T-helper 1 cell treated with Interleukin-12 subunit alpha and Interleukin-12 subunit beta and Interleukin-4 antibody, amounts not matched to agents 30 μg/mL and 1 μg/mL, for 36 hours (primary cell): Measurements from ENCODE around the gene WBP4.

ENCODE experiments used
- H3K27ac Mint-ChIP-seq: one replicate; pipeline ENCODE4 v1.8.0; 2021; ENCODE audit warnings: mild to moderate bottlenecking, mixed read lengths
- H3K27me3 Mint-ChIP-seq: one replicate; pipeline ENCODE4 v1.8.0; 2021; ENCODE audit warnings: low read depth, mixed read lengths
- H3K36me3 Mint-ChIP-seq: one replicate; pipeline ENCODE4 v1.8.0; 2021; ENCODE audit warnings: low read depth, mixed read lengths
- H3K4me1 Mint-ChIP-seq: one replicate; pipeline ENCODE4 v1.8.0; 2021; ENCODE audit warnings: low read depth, mixed read lengths
- H3K4me3 Mint-ChIP-seq: one replicate; pipeline ENCODE4 v1.8.0; 2021; ENCODE audit warnings: mild to moderate bottlenecking, moderate library complexity, mixed read lengths
- H3K9me3 Mint-ChIP-seq: one replicate; pipeline ENCODE4 v1.8.0; 2021; ENCODE audit warnings: mixed read lengths

The WBP4 gene

GRCh38 chr13:41061075-41061913 is at the start of gene WBP4:
Gene WBP4, plus strand, starts transcription at chr13:41061509. Its CDS starts 165 bp downstream, at chr13:41061674.
- no peaks in the 10 kb centered on the region for H3K27me3 Mint-ChIP-seq
- H3K27ac Mint-ChIP-seq = peak within 1 kb of the TSS; percentile 98
- H3K9me3 Mint-ChIP-seq = no peaks in the 10 kb centered on the region
- H3K4me3 Mint-ChIP-seq = peak within 1 kb of the TSS; percentile 98
- H3K36me3 Mint-ChIP-seq = peaks cover 16% of the 10 kb centered on the region
- H3K4me1 Mint-ChIP-seq = peaks cover 40% of the 10 kb centered on the region

- Mint-ChIP-seq H3K27ac (no peak overlapping the region), H3K4me3 (no peak overlapping the region), H3K4me1 (peaks cover 62% of the 10 kb centered on the region), H3K27me3 (no peaks in the 10 kb centered on the region), H3K9me3 (no peaks in the 10 kb centered on the region), H3K36me3 (peaks cover 32% of the 10 kb centered on the region)
Measured at GRCh38 chr13:41012536-41012935, 48.8 kb upstream of the WBP4 start.

GRCh38 chr13:41013835-41014234 is 47.5 kb upstream of the WBP4 start:
- H3K4me1 Mint-ChIP-seq = peaks cover 52% of the 10 kb centered on the region
- H3K4me3 Mint-ChIP-seq = peak overlapping the region; percentile 63
- peak overlapping the region; percentile 72 for H3K27ac Mint-ChIP-seq
- no peaks in the 10 kb centered on the region for H3K9me3 Mint-ChIP-seq
- no peaks in the 10 kb centered on the region for H3K27me3 Mint-ChIP-seq
- peaks cover 33% of the 10 kb centered on the region for H3K36me3 Mint-ChIP-seq

GRCh38 chr13:41015920-41016319 is 45.4 kb upstream of the WBP4 start:
- Mint-ChIP-seq H3K9me3 (no peaks in the 10 kb centered on the region), H3K27ac (peak overlapping the region; percentile 88), H3K4me1 (peaks cover 51% of the 10 kb centered on the region), H3K27me3 (no peaks in the 10 kb centered on the region), H3K4me3 (peak overlapping the region; percentile 90), H3K36me3 (peaks cover 38% of the 10 kb centered on the region)

- peaks cover 31% of the 10 kb centered on the region for H3K36me3 Mint-ChIP-seq
- peak overlapping the region; percentile 92 for H3K4me3 Mint-ChIP-seq
- peak overlapping the region; percentile 96 for H3K27ac Mint-ChIP-seq
- H3K9me3 Mint-ChIP-seq = no peaks in the 10 kb centered on the region
- peaks cover 48% of the 10 kb centered on the region for H3K4me1 Mint-ChIP-seq
- H3K27me3 Mint-ChIP-seq = no peaks in the 10 kb centered on the region
Measured at GRCh38 chr13:41017159-41017558, 44.1 kb upstream of the WBP4 start.

GRCh38 chr13:41017817-41018601 is 43.3 kb upstream of the WBP4 start:
- Mint-ChIP-seq H3K27me3 (no peaks in the 10 kb centered on the region), H3K9me3 (no peaks in the 10 kb centered on the region), H3K36me3 (peaks cover 27% of the 10 kb centered on the region), H3K27ac (peak overlapping the region; percentile 96), H3K4me3 (peak overlapping the region; percentile 92), H3K4me1 (peaks cover 45% of the 10 kb centered on the region)

- Mint-ChIP-seq H3K27me3 (no peaks in the 10 kb centered on the region), H3K27ac (peak overlapping the region; percentile 98), H3K4me3 (peak overlapping the region; percentile 92)
Measured at GRCh38 chr13:41018602-41018948, 42.7 kb upstream of the WBP4 start.

GRCh38 chr13:41019011-41019487 is 42.3 kb upstream of the WBP4 start, which contains the start of gene ELF1:
Gene ELF1, minus strand, starts transcription at chr13:41019316. Its CDS starts 37,262 bp downstream, at chr13:40982054.
- Mint-ChIP-seq H3K9me3 (no peaks in the 10 kb centered on the region), H3K4me3 (peak within 1 kb of the TSS; percentile 92), H3K27ac (peak within 1 kb of the TSS; percentile 98), H3K4me1 (peaks cover 40% of the 10 kb centered on the region), H3K27me3 (no peaks in the 10 kb centered on the region), H3K36me3 (peaks cover 21% of the 10 kb centered on the region)

More at GRCh38 chr13:41018602-41018948, 42.7 kb upstream of the WBP4 start:
- peaks cover 41% of the 10 kb centered on the region for H3K4me1 Mint-ChIP-seq
- H3K36me3 Mint-ChIP-seq = peaks cover 23% of the 10 kb centered on the region
- H3K9me3 Mint-ChIP-seq = no peaks in the 10 kb centered on the region

- no peaks in the 10 kb centered on the region for H3K9me3 Mint-ChIP-seq
- H3K4me1 Mint-ChIP-seq = peaks cover 38% of the 10 kb centered on the region
- no peak overlapping the region for H3K4me3 Mint-ChIP-seq
- no peak overlapping the region for H3K27ac Mint-ChIP-seq
- H3K36me3 Mint-ChIP-seq = peaks cover 20% of the 10 kb centered on the region
- no peaks in the 10 kb centered on the region for H3K27me3 Mint-ChIP-seq
Measured at GRCh38 chr13:41019578-41020347, 41.5 kb upstream of the WBP4 start.

GRCh38 chr13:41025518-41025917 is 35.8 kb upstream of the WBP4 start:
- H3K36me3 Mint-ChIP-seq = peaks cover 5% of the 10 kb centered on the region
- no peaks in the 10 kb centered on the region for H3K27me3 Mint-ChIP-seq
- H3K4me3 Mint-ChIP-seq = no peak overlapping the region
- peaks cover 32% of the 10 kb centered on the region for H3K4me1 Mint-ChIP-seq
- no peaks in the 10 kb centered on the region for H3K9me3 Mint-ChIP-seq
- H3K27ac Mint-ChIP-seq = no peak overlapping the region

- Mint-ChIP-seq H3K4me1 (peaks cover 29% of the 10 kb centered on the region), H3K36me3 (peaks cover 5% of the 10 kb centered on the region), H3K27me3 (no peaks in the 10 kb centered on the region), H3K4me3 (no peak overlapping the region), H3K9me3 (no peaks in the 10 kb centered on the region), H3K27ac (no peak overlapping the region)
Measured at GRCh38 chr13:41026788-41027187, 34.5 kb upstream of the WBP4 start.

GRCh38 chr13:41028051-41028450 is 33.3 kb upstream of the WBP4 start:
- H3K4me1 Mint-ChIP-seq = peaks cover 29% of the 10 kb centered on the region
- no peaks in the 10 kb centered on the region for H3K9me3 Mint-ChIP-seq
- no peaks in the 10 kb centered on the region for H3K27me3 Mint-ChIP-seq
- H3K36me3 Mint-ChIP-seq = peaks cover 5% of the 10 kb centered on the region
- H3K4me3 Mint-ChIP-seq = no peak overlapping the region
- no peak overlapping the region for H3K27ac Mint-ChIP-seq

- Mint-ChIP-seq H3K9me3 (no peaks in the 10 kb centered on the region), H3K4me3 (no peak overlapping the region), H3K27me3 (no peaks in the 10 kb centered on the region), H3K4me1 (peaks cover 24% of the 10 kb centered on the region), H3K36me3 (peaks cover 5% of the 10 kb centered on the region), H3K27ac (no peak overlapping the region)
Measured at GRCh38 chr13:41029629-41030028, 31.7 kb upstream of the WBP4 start.

- Mint-ChIP-seq H3K27ac (no peak overlapping the region), H3K4me1 (peaks cover 13% of the 10 kb centered on the region), H3K36me3 (peaks cover 3% of the 10 kb centered on the region), H3K27me3 (no peaks in the 10 kb centered on the region), H3K9me3 (no peaks in the 10 kb centered on the region), H3K4me3 (no peak overlapping the region)
Measured at GRCh38 chr13:41032691-41033376, 28.5 kb upstream of the WBP4 start.
